GM19193 (cell line): ENCODE results near the gene KCND3.

Source experiments
- POLR2A ChIP-seq: IDR thresholded peaks from 4 replicates; pipeline ENCODE4 v1.6.1; 2011; ENCODE audit not compliant: insufficient read depth, insufficient read length; ENCODE audit errors: extremely low read depth

Gene KCND3

DNA sequence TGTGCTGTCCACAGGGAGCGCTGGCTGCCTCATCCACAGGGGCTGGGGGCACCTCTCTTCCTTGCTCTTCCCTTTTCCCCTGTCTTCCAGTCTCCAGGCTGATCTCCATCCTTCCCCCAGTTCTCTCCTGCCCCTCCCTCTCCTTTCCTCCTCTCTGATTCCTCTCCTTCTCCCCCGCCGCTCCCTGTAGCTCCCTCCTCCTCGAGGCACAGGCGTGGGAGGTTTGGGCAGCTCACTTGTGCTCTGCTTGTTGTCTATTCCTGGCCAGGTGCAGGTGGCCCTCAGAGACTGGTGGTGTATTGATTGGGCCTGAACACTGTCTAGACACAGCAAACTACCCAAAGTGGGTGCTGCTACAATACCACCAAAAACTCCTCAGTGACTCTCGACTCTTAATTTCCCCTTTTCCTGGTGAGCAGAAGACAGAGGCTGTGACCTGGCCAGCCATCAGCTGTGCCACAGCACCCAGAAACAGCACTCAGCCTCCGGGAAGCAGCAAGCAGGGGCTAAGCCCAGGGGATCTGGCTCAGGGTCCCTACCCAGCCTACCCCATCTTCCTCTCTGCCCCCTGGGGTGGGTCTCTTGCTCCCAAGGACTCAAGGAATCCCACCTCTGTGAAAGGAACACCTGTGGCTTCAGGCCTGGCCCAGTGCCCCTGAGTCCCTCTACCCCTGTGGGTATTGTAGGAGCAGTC lies 140.5 kb downstream of the KCND3 start:
- no peak for TF ChIP-seq POLR2A

- TF ChIP-seq POLR2A = no peak
Observed at GRCh38 chr1:111847466-111847865, 142.0 kb downstream of the KCND3 start.

DNA sequence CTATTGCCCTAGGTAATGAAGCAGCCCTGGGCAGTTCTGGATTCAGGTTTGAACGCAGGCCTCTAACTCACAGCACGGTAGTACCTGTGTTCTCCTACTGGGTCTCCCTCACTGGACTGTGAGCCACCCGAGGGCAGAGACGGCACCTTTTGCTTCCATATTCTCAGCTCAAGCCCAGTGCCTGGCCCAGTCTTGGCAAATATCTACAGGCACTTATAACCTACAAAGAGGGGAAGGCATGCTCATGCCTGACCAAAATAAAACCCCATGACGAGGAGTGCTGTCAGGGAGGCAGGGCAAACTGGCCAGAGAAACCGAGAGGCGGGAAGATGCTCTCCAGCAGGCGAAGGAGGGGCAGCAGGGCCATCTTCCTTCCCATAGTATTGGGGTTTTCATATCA lies 142.6 kb downstream of the KCND3 start:
- TF ChIP-seq POLR2A = no peak

GRCh38 chr1:111843177-111843576 lies 146.3 kb downstream of the KCND3 start:
- TF ChIP-seq POLR2A = no peak

DNA sequence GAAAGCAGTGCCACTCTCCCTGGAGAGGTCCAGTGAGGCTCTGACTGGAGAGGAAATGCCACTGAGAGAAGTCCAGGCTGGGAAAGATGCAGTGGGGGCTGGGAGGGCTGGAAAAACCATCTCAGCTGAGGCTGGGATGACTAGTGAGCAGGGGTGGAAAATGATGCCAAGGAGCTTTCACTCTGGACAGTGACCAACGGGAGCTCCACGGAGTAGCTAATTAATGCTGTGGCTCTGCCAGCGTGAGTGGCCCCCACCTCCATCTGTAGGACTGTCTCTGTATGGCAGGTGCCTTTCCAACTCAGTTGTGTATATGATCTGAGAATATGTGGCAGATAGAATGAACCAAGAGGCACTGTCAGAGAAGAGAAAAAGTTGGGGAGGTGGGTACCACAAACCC lies 147.1 kb downstream of the KCND3 start:
- no peak for TF ChIP-seq POLR2A

- no peak for TF ChIP-seq POLR2A
Observed at GRCh38 chr1:111841746-111842145, 147.7 kb downstream of the KCND3 start.

DNA sequence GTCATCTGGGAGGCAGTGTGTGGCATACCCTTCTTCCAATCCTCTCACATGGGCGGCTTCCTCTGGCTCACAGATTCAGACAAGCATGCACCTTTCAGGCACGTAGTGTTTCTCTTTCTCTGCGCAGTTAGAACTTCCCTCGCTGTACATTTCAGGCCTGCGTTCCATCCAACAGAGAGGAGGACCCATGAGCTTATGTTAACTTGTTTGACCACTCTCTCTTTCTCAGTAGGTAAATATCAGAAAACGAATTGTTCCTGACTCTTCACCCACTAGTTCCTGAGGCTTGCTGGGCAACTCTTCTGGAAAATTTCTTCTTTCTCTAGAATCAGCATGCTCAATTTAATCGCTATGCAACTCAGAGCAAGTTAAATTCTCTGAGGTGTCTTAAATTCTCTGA lies 148.3 kb downstream of the KCND3 start:
- TF ChIP-seq POLR2A = no peak

GRCh38 chr1:111837393-111837792 lies 152.1 kb downstream of the KCND3 start:
- no peak for TF ChIP-seq POLR2A

DNA sequence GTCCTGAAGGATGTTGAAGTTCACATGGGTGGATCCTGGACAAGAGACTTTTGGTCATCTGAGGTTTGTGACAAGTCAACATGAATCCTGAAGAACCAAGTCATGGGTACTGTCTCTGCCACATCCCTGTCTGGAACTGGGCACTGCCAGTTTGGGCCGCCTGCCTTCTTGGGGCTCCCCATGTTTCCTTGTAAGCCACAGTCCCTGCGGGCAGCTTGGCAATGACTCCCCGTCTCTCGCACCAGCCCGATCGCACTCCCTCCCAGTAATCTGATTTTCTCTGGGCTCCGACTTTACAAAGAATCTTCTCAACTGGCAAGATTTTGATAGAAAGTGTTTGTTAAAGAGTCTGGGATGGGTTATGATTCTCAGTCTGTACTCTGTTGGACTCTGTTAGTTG lies 153.4 kb downstream of the KCND3 start:
- no peak for TF ChIP-seq POLR2A

- no peak for TF ChIP-seq POLR2A
Observed at GRCh38 chr1:111835514-111835913, 154.0 kb downstream of the KCND3 start.

- TF ChIP-seq POLR2A = no peak
Observed at GRCh38 chr1:111834956-111835355, 154.5 kb downstream of the KCND3 start.

DNA sequence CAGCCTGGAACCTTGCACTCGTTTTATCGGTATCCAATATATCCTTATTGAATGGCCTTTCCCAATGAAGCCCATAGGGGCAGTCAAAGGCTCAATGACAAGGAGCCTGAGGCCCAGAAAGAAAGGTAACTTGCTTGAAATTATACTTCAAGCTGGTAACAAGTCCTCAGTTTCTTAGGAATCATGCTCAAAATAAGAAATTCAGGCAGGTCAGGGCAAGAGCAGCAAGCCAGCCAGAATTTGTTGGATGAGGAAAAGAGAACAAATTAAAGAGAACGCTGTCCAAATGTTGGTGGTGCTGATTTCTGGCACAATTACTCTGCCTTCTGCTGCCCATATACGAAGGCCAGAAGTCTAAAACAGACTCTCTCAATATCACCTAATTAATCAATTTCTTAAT lies 156.1 kb downstream of the KCND3 start:
- no peak for TF ChIP-seq POLR2A

DNA sequence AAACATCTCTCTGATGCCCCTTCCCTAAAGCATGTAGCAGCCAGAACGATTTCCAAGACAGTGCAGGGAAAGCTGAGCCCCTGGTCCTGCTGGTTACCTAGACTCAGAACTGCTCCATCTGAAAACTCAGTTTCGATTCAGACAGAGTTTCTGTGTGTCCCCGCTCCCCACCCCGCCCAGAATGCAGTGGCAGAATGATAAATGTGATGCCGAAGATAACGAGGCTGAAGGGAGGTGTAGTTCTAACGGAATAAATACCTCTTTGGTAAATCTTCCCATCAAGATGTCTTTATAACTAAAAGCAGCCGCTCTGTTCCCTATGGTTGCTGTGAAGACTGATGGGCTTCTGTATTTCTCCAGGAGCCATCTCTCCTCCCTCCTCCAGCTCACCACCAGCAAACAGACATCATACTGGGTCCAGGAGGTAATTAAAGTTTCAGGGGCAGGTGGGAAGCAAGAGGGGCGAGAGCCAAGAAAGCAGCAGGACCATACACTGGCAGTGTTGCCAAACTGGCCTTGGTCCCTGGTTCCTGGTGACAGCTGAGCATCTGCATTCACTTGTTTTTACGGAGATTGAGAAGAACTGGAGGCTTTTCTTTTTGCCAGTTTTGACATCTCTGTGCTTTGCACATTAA lies 156.8 kb downstream of the KCND3 start:
- TF ChIP-seq POLR2A = no peak

- no peak for TF ChIP-seq POLR2A
Observed at GRCh38 chr1:111831153-111831552, 158.3 kb downstream of the KCND3 start.

GRCh38 chr1:111827946-111828345 lies 161.5 kb downstream of the KCND3 start:
- no peak for TF ChIP-seq POLR2A

DNA sequence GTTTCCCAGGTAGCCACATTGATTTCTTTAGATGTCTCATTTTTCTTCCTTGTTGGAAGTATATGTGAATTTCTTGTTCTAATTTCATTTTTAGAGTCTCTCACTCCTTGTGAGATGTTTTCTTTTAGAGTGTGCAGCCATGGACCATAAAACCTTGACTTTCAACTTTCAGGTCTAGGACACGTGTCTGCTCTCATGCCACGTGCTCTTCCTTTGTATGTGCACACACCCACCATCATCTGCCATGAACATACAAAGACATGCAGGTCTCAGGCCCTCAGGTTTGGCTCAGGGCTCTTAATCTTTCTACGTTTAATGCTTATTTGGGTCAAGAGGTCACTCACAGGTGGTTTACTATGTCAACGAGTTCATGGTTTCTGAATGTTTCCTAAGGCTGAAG lies 163.2 kb downstream of the KCND3 start:
- TF ChIP-seq POLR2A = no peak
